OCI-LY1 (cell line): ENCODE results near the gene DHX8.

Experiments
- EZH2 ChIP-seq: fragments of 200-600 bp; sonication (generic), shearing (Covaris generic); IDR thresholded peaks from 2 replicates; pipeline ENCODE4 v1.8.0; 2017; ENCODE audit warnings: borderline replicate concordance, mixed run types, mild to moderate bottlenecking, antibody characterized with exemption, low read length, moderate library complexity, mixed read lengths
- TF ChIP-seq, protein P1 (sequence below): fragments of 200-600 bp; sonication (generic), shearing (Covaris generic); IDR thresholded peaks from 2 replicates; pipeline ENCODE4 v1.5.1; 2017; ENCODE audit warnings: mild to moderate bottlenecking, antibody characterized with exemption, low read length, moderate library complexity, mixed read lengths

DNA sequence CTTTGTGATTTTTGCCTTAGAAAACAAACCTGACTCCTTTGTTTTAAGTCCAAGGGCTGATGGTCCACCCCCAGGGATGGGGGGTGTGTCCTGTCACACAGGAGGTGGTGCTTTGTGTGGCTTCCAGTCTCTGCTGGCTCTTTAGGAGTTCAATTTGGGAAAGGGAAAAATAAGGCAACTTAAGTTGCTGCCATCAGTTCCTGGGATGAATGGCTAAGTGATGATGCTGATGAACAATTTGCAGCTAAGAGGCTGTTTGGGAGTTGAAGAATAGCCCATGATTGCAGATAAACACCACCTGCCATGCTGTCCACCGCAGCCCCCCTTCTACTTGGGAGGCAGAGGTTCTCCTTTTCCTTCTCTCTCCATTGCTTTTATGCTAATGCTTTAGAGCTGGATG, 44.7 kb upstream of the DHX8 start:
- TF ChIP-seq, protein P1, sequence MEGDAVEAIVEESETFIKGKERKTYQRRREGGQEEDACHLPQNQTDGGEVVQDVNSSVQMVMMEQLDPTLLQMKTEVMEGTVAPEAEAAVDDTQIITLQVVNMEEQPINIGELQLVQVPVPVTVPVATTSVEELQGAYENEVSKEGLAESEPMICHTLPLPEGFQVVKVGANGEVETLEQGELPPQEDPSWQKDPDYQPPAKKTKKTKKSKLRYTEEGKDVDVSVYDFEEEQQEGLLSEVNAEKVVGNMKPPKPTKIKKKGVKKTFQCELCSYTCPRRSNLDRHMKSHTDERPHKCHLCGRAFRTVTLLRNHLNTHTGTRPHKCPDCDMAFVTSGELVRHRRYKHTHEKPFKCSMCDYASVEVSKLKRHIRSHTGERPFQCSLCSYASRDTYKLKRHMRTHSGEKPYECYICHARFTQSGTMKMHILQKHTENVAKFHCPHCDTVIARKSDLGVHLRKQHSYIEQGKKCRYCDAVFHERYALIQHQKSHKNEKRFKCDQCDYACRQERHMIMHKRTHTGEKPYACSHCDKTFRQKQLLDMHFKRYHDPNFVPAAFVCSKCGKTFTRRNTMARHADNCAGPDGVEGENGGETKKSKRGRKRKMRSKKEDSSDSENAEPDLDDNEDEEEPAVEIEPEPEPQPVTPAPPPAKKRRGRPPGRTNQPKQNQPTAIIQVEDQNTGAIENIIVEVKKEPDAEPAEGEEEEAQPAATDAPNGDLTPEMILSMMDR: no peak
- TF ChIP-seq EZH2: no peak
